MG63 (cell line): ENCODE measurements around the gene DIRAS3. TPM values are rescaled to one million over a fixed set of nuclear protein-coding genes. Genes with fewer than 3 reads are reported as not detected.

ENCODE experiments used
- total RNA-seq: library from RNA; depleted of rRNA; stranded (reverse); fragments of >200 nt; shearing (Covaris generic); gene quantifications from 2 replicates; pipeline ENCODE4 v1.2.3, GENCODE V29; 2014; ENCODE audit warnings: low replicate concordance; rRNA removed

The DIRAS3 gene
- total RNA-seq, 1 experiment from 2014 or later: not detected

Other genes starting within 250 kb of the DIRAS3 start
- gene GNG12, start 217.2 kb downstream of the DIRAS3 start, total RNA-seq: 224 and 362 TPM in 2 replicates
- gene WLS, start 181.9 kb upstream of the DIRAS3 start, total RNA-seq: 25.4 and 32.4 TPM in 2 replicates